ENCODE results near the gene RIN3.

- TF ChIP-seq, protein P1, sequence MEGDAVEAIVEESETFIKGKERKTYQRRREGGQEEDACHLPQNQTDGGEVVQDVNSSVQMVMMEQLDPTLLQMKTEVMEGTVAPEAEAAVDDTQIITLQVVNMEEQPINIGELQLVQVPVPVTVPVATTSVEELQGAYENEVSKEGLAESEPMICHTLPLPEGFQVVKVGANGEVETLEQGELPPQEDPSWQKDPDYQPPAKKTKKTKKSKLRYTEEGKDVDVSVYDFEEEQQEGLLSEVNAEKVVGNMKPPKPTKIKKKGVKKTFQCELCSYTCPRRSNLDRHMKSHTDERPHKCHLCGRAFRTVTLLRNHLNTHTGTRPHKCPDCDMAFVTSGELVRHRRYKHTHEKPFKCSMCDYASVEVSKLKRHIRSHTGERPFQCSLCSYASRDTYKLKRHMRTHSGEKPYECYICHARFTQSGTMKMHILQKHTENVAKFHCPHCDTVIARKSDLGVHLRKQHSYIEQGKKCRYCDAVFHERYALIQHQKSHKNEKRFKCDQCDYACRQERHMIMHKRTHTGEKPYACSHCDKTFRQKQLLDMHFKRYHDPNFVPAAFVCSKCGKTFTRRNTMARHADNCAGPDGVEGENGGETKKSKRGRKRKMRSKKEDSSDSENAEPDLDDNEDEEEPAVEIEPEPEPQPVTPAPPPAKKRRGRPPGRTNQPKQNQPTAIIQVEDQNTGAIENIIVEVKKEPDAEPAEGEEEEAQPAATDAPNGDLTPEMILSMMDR (IDR thresholded peaks at IDR 0.05) = no peak
- TF ChIP-seq POLR2AphosphoS5 (IDR thresholded peaks at IDR 0.05; ENCODE audit: low read depth, low read length) (no peak), REST (IDR thresholded peaks at IDR 0.05; ENCODE audit: insufficient read depth in 1 of 2, low read depth in 2 of 2, low read length in 1 of 2) (no peak), SIN3A (IDR thresholded peaks at IDR 0.05; ENCODE audit: borderline replicate concordance, insufficient read depth, low read depth, low read length) (no peak)
Measured at GRCh38 chr14:92737206-92737605, 223.6 kb downstream of the RIN3 start.

Measured in Panc1 (cell line).